ENCODE data around the gene PTPRN.
"Not testable (repeated sequence)": the region's sequence is repeated elsewhere in the genome, so short reads cannot be mapped to it uniquely, and the experiment has no call there.

The PTPRN gene

DNA sequence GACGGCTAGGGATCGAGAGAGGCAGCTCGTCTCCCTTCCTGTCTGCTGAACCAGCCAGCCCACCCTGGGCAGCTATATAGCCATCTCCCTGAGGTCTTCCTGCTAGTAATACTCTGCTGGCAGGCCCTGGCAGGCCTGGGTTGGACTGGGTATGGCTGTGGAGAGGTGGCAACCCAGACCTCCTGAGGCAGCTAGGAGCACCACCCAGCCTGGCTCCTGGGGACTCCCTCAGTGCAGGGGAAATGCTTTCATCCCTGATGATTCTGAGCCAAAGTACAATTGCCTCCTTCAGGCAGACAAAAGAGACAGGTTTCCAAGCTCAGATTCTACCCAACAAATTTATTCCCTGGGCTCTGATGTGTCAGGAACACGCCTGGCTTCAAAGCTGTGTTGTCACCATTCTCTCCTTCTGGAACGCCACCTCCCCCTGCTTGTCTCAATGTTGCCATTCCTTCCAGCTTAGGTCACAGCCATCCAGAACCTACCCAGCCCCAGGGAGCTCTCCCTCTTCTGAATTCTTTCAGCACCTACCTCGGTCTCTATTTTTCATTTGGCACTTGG, 34.8 kb downstream of the PTPRN start:
- peak; percentile 75 for FAIRE-seq

DNA sequence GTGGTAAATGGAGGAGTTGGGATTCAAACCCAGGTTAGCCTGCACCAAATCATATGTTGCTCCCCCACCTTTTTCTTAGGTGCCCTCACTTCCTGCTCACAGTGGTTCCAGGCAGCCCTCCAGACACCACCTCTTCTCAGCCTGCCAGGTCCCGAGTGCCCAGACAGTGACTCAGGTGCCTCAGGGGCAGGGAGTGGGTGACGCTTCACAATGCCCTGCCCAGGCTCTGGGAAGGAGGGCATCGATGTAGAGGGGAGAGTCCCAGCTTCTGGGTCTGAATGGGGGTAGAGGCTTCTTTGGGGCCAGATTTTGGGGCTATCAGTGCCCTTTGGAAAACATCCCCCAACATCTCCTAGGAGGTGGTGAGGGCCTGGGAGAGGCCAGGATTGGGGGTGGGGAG, 35.3 kb downstream of the PTPRN start:
- DNase-seq (ENCODE audit: insufficient read length, low spot score) (peak; percentile 84), FAIRE-seq (peak; percentile 30)
- no peak; the same call in 1 of the 2 replicates for TF ChIP-seq POLR2A (IDR thresholded peaks at IDR 0.05; ENCODE audit: low read depth, low read length)

More for the DNA sequence above, 34.8 kb downstream of the PTPRN start:
- peak; percentile 86 for DNase-seq (ENCODE audit: insufficient read length, low spot score)
- TF ChIP-seq POLR2A (IDR thresholded peaks at IDR 0.05; ENCODE audit: low read depth, low read length) = no peak

DNA sequence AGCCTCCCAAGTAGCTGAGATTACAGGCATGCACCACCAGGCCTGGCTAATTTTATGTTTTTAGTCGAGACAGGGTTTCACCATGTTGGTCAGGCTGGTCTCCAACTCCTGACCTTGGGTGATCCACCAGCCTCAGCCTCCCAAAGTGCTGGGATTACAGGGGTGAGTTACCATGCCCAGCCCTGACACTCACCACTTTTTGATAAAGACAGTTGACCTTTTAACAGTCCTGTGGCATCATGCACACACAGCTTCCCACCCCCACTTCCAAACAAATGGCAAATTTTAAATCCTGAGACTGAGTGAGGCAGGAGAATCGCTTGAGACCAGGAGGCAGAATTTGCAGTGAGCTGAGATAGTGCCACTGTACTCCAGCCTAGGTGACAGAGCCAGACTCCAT, 36.2 kb downstream of the PTPRN start:
- FAIRE-seq (no peak), DNase-seq (ENCODE audit: insufficient read length, low spot score) (no peak)
- TF ChIP-seq POLR2A (IDR thresholded peaks at IDR 0.05; ENCODE audit: low read depth, low read length) = no peak

DNA sequence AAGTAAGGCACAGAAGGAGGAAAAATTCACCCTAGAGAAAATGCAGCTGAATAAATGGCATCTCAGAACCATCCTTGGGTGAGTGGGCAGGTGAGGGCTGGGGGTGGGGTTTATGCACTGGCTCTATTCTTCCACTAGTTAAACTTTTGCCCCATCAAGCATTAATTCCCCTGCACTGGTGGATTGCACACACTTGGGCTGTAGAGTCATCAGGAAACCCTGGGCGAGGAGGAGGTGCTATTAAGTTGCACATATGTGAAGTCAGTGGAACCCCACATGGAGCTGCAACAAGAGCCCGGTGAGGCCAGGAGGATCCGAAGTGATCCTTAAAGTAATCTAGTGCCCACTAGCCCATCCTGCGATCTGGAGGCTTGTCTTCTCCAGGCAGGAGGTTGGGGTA, 36.8 kb downstream of the PTPRN start:
- no peak for FAIRE-seq
- DNase-seq (ENCODE audit: insufficient read length, low spot score) = no peak
- no peak for TF ChIP-seq POLR2A (IDR thresholded peaks at IDR 0.05; ENCODE audit: low read depth, low read length)

DNA sequence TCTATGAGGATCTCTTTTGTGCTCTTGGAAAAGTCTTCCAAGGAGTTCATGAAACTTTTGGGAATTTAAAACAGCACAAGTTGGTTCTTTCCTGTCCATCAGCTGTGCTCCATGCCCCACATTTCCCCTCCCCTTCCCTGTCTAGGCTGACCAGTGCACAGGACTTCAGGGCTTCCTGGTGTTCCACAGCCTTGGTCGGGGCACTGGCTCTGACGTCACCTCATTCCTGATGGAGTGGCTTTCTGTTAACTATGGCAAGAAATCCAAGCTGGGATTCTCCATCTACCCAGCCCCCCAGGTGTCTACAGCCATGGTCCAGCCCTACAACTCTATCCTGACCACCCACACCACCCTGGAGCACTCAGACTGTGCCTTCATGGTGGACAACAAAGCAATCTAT, 38.2 kb downstream of the PTPRN start:
- no peak for DNase-seq (ENCODE audit: insufficient read length, low spot score)
- no peak for FAIRE-seq
- no peak for TF ChIP-seq POLR2A (IDR thresholded peaks at IDR 0.05; ENCODE audit: low read depth, low read length)

DNA sequence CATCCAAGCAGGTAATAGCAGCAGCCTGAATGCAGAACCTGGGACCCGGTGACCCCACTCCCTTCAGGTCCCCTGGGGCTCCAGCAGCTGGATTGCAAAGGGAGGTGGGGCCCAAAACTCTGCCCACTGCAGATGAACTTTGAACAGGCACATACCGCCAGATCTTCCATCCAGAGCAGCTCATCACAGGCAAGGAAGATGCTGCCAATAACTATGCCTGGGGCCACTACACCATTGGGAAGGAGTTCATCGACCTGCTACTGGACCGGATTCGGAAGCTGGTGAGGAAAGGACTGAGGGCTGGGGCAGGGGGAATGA, 39.2 kb downstream of the PTPRN start:
- no peak for DNase-seq (ENCODE audit: insufficient read length, low spot score)
- no peak for FAIRE-seq
- no peak for TF ChIP-seq POLR2A (IDR thresholded peaks at IDR 0.05; ENCODE audit: low read depth, low read length)

DNA sequence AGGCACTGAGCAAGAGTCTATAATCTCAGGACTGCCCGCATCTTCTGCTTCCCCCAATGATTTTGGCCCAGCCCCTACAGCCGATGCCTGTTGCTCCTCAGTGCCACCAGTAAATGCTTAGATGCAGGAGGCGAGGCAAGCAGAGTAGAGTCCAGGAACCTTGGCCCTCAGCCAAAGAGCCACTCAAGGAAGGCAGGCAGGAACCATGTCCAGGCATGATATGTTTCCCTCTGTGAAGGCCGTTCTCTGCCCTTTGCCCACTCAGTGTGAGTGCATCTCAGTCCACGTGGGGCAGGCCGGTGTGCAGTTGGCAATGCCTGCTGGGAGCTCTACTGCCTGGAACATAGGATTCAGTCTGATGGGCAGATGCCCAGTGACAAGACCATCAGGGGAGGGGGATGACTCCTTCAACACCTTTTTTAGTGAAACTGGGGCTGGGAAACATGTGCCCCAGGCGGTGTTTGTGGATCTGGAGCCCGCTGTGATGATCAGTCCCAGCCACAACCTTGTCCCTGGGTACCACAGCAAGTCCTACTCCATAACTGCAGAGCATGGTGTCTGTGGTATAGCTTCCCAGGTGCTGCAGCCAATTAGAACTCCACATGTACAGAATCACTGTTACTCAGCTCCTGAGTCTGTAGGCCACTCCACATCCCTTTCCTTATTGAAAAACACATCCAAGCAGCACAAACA, 39.7 kb downstream of the PTPRN start:
- DNase-seq (ENCODE audit: insufficient read length, low spot score) (no peak), FAIRE-seq (no peak)
- TF ChIP-seq POLR2A (IDR thresholded peaks at IDR 0.05; ENCODE audit: low read depth, low read length) = no peak

DNA sequence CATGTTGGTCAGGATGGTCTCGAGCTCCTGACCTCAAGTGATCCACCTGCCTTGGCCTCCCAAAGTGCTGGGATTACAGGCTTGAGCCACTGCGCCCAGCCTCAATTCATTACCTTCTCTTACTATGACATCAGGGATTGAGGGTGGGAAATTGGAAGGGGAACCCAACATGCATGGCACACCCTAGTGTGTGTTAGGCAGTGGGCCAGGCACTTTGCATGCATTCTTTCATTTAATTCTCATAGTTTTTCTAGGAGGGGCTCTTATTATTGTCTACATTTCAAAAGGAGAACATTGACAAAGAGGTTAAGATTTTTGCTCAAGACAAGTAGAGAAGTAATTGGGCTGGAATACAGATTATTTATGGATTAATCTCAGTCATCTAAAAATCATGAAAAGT, 40.9 kb downstream of the PTPRN start:
- TF ChIP-seq POLR2A (IDR thresholded peaks at IDR 0.05; ENCODE audit: low read depth, low read length) = no peak
- DNase-seq (ENCODE audit: insufficient read length, low spot score) = no peak
- FAIRE-seq = no peak

DNA sequence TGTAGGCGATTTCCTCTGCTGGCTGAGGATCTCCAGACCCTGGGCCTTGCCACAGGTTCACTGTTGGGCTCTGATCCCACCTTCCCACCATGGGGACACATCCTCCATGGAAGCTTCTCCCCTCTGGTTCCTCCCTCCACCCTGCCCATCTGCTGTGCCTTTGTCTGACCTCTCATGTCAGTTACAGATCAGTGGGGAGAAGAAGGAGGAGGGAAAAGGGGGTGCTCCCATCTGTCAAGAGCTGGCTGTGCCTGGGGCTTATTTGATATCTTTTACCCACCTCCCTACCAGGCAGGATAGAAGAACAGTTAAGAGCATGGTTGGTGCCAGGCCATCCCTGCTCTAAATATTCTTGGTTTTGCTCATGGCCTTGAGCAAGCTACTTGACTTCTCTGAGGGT, 42.3 kb downstream of the PTPRN start:
- no peak for TF ChIP-seq POLR2A (IDR thresholded peaks at IDR 0.05; ENCODE audit: low read depth, low read length)
- no peak for FAIRE-seq
- no peak for DNase-seq (ENCODE audit: insufficient read length, low spot score)

DNA sequence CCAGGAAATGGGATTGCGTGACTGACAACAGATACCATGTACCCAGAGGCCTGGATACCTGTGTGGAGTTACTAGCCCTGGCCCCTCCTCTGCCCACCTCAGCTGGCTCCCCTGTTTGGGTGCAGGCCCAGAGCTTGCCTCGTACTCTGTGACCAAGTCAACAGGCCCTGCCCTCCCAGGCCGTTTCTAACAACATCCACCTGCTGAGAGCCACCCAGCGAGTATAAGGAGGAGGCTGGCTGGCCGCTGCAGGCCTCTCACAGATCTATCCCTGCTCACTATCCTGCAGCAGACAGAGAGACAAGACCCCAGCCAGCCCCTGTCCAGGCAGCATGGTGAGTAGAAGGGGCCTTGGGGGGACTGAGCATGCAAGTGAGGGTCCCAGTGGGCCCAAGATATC, 43.0 kb downstream of the PTPRN start:
- FAIRE-seq = no peak
- no peak for TF ChIP-seq POLR2A (IDR thresholded peaks at IDR 0.05; ENCODE audit: low read depth, low read length)
- no peak for DNase-seq (ENCODE audit: insufficient read length, low spot score)

DNA sequence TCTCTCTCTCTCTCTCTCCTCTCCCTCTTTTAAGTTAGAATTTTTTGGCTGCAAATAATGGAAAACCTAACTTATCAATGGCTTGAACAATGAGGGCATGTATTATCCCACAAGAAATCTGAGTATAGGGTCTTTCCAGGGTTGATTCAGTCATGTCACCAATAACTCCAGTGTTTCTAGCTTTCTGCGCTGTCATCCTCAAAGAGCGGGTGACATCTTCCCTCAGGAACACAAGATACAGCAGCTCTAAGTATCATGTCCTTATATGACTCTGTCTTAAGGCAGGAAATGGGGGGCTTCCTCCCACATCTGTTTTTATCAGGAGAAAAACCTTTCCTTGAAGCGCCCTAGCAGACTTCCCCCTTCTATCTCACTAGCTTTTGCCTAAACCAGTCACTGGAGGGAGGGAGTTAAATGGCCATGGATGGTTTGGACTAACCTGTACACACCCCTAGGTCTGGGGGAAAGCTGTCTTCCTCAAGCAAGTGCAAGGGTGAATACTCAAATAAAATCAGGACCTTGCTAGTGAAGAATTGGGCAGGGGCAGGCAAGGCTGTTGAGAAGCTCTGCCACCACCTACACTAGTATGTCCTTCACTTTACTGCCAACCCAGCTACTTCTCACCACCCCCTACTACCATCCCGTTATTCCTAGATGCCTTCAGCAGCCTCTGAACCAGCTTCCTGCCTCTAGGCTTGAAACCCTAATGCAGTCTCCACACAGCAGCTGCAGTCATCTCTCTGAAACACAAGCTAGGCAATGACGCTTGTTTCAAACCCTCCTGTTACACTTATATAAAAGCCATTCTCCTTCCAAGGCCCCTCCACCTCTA, 48.0 kb downstream of the PTPRN start:
- no peak for TF ChIP-seq POLR2A (IDR thresholded peaks at IDR 0.05; ENCODE audit: low read depth, low read length)
- no peak for DNase-seq (ENCODE audit: insufficient read length, low spot score)
- no peak for FAIRE-seq

DNA sequence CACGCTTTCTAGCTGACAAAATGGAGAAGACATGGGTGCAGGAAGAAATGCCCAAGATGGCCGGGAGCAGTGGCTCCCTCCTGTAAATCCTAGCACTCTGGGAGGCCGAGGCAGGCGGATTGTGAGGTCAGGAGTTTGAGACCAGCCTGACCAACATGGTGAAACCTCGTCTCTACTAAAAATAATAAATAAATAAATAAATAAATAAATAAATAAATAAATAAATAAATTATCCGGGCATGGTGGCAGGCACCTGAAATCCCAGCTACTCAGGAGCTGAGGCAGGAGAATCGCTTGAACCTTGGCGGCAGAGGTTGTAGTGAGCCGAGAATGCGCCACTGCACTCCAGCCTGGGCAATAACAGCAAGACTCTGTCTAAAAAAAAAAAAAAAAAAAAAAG, 50.3 kb downstream of the PTPRN start:
- FAIRE-seq; DNase-seq (ENCODE audit: insufficient read length, low spot score): not testable (repeated sequence)

DNA sequence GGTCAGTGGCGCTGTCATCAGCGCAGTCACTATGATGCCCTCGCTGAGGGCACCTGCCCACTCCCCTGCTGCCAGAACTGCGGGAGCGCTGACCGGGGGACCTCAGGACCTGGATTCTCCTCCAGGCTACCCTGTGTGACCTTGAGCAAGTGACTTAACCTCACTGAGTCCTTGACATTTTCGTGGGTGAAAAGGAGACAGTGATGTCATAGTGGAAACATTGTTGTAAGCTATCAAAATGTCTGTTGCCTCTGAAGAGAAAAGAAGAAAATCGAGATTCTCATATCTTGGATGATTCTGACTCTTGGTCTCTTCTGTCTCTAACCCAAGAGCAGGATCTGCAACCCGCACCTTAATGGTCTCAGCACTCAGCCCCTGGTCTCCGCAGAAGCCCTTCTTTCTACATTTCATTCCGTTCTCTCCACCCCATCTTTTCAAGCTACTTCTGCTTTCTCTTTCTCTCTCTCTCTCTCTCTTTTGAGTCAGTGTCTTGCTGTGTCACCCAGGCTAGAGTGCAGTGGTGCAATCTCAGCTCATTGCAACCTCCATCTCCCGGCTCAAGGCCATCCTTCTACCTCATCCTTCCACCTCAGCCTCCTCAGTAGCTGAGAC, 54.5 kb downstream of the PTPRN start:
- no peak for TF ChIP-seq POLR2A (IDR thresholded peaks at IDR 0.05; ENCODE audit: low read depth, low read length)
- FAIRE-seq = no peak
- DNase-seq (ENCODE audit: insufficient read length, low spot score) = no peak

DNA sequence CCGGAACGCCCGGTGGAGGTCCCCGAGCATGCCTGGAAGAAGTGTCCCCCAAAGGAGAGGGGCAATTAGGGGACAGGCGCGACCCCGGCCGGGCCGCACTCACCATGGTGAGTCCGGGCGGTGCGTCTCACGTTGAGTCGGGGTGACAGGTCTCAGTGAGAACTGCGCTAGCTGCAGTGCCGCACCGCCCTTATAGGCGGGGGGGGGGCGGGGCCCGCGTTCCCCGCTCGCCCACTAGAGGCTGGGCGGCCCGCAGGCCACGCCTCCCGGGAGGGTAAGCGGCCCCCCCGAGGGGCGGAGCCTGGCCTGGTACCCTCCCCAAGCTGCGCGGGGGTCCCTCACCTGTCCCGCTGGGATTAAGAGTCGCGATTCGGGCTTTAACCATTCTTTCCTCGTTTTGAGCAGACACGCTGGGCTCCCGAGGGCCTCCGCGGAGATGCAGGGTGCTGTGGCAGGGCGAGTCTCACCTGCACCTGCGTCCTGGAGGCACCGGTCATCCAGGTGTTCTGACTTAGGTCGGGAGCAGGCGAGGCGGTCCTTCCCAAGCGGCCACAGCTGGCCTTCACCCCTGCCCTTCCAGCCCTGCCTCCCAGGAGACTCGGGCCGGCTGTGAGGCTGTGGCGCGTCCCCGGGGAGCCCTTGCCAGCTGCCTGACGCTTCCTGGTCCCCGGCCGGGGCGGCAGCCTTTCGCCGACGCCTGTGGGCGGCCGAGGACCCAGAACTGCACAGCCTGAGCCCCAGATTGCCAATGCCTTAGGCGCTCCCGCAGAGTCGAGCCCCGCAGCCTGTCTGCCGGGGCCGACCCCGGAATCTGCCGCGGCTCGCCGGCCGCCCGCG, 55.2 kb downstream of the PTPRN start, which contains the start of gene TUBA4A:
Gene TUBA4A (minus strand): TSS at position 166 of the 837 bp plus-strand sequence. CDS start 60 bp downstream, at position 106.
- peak; percentile 96 for TF ChIP-seq POLR2A (IDR thresholded peaks at IDR 0.05; ENCODE audit: low read depth, low read length)
- no peak for FAIRE-seq
- DNase-seq (ENCODE audit: insufficient read length, low spot score) = peak; percentile 78

Measured in H54 (cell line).